ENCODE results near the gene GPR173.

GPR173 gene

DNA sequence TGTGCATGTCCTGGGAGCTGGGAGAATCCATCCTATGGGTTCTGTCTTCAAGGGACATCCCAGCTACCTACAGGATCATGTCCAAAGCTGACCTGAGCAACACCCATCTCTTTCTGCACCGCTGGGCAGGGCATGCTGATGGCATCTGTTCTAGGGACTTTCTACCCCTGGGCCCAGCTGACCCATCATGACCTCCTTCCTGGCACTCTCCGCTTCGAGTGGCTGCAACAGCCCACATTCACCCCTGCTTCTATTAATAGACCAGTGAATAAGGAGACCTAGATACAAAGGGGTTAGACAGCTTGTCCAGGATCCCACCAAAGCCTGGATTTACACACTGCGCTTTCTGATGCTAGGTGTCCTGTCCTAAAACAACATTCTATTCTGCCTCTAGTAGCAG lies 44.6 kb upstream of the GPR173 start:
- peak overlapping the region; percentile 54 for H3K27ac ChIP-seq
- H3K9ac ChIP-seq = no peak overlapping the region
- TF ChIP-seq, protein P1, sequence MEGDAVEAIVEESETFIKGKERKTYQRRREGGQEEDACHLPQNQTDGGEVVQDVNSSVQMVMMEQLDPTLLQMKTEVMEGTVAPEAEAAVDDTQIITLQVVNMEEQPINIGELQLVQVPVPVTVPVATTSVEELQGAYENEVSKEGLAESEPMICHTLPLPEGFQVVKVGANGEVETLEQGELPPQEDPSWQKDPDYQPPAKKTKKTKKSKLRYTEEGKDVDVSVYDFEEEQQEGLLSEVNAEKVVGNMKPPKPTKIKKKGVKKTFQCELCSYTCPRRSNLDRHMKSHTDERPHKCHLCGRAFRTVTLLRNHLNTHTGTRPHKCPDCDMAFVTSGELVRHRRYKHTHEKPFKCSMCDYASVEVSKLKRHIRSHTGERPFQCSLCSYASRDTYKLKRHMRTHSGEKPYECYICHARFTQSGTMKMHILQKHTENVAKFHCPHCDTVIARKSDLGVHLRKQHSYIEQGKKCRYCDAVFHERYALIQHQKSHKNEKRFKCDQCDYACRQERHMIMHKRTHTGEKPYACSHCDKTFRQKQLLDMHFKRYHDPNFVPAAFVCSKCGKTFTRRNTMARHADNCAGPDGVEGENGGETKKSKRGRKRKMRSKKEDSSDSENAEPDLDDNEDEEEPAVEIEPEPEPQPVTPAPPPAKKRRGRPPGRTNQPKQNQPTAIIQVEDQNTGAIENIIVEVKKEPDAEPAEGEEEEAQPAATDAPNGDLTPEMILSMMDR (IDR thresholded peaks at IDR 0.05) = no peak
- no peaks in the 10 kb centered on the region for H3K9me3 ChIP-seq (ENCODE audit: control insufficient read depth, low read length)
- H3K4me2 ChIP-seq (ENCODE audit: low read length) = peak overlapping the region; percentile 26
- H3K4me3 ChIP-seq (ENCODE audit: low read depth, low read length) = no peak overlapping the region
- H2AFZ ChIP-seq = no peak overlapping the region
- H3K36me3 ChIP-seq (ENCODE audit: control insufficient read depth, insufficient read depth, low read length) = no peaks in the 10 kb centered on the region
- no peaks in the 10 kb centered on the region for H3K79me2 ChIP-seq
- H3K27me3 ChIP-seq (ENCODE audit: control insufficient read depth, insufficient read depth, low read length) = no peaks in the 10 kb centered on the region
- H3K4me1 ChIP-seq = peaks cover 11% of the 10 kb centered on the region

DNA sequence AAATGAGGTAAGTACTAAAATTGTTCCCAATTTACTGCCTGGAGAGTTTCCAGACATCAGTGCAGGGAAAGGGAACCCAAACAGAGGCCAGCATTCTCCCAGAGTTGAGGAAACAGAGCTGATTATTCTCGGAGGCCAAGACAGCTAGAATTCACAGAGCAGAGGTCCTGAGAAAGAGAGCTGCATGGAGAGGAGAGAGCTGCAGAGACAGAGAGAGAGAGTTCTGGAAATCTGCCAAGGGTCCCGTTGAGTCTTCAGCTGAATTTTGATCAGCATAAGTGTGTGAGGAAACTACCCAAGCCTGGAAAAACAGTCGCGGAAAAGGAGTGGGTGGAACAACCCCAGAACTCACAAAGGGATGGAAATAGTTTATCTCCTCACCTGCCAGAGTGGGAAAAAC lies 43.8 kb upstream of the GPR173 start:
- TF ChIP-seq, protein P1 (IDR thresholded peaks at IDR 0.05) = no peak
- no peaks in the 10 kb centered on the region for H3K79me2 ChIP-seq

DNA sequence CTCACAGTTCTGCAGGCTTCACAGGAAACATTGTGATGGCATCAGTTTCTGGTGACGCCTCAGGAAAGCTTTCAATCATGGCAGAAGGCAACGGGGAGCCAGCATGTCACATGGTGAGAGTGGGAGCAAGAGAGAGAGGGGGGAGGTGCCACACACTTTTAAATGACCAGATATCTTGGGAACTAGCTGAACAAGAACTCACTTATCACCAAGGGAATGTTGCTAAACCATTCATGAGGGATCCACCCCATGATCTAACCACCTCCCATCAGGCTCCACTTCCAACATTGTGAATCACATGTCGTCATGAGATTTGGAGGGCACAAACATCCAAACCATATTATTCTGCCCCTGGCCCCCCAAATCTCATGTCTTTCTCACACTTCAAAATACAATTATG lies 43.3 kb upstream of the GPR173 start:
- peaks cover 11% of the 10 kb centered on the region for H3K4me1 ChIP-seq
- no peaks in the 10 kb centered on the region for H3K79me2 ChIP-seq
- peak overlapping the region; percentile 54 for H3K27ac ChIP-seq
- no peak overlapping the region for H3K4me2 ChIP-seq (ENCODE audit: low read length)
- H3K36me3 ChIP-seq (ENCODE audit: control insufficient read depth, insufficient read depth, low read length) = no peaks in the 10 kb centered on the region
- TF ChIP-seq, protein P1 (IDR thresholded peaks at IDR 0.05) = no peak
- no peaks in the 10 kb centered on the region for H3K9me3 ChIP-seq (ENCODE audit: control insufficient read depth, low read length)
- no peaks in the 10 kb centered on the region for H3K27me3 ChIP-seq (ENCODE audit: control insufficient read depth, insufficient read depth, low read length)
- no peak overlapping the region for H3K4me3 ChIP-seq (ENCODE audit: low read depth, low read length)
- H3K9ac ChIP-seq = no peak overlapping the region
- H2AFZ ChIP-seq = peak overlapping the region; percentile 42

More for the DNA sequence above, 43.8 kb upstream of the GPR173 start:
- Histone ChIP-seq H3K9ac (no peak overlapping the region), H3K4me3 (ENCODE audit: low read depth, low read length) (no peak overlapping the region), H3K36me3 (ENCODE audit: control insufficient read depth, insufficient read depth, low read length) (no peaks in the 10 kb centered on the region), H3K27ac (peak overlapping the region; percentile 54), H3K27me3 (ENCODE audit: control insufficient read depth, insufficient read depth, low read length) (no peaks in the 10 kb centered on the region), H3K4me2 (ENCODE audit: low read length) (no peak overlapping the region), H3K9me3 (ENCODE audit: control insufficient read depth, low read length) (no peaks in the 10 kb centered on the region), H3K4me1 (peaks cover 11% of the 10 kb centered on the region), H2AFZ (peak overlapping the region; percentile 42)

DNA sequence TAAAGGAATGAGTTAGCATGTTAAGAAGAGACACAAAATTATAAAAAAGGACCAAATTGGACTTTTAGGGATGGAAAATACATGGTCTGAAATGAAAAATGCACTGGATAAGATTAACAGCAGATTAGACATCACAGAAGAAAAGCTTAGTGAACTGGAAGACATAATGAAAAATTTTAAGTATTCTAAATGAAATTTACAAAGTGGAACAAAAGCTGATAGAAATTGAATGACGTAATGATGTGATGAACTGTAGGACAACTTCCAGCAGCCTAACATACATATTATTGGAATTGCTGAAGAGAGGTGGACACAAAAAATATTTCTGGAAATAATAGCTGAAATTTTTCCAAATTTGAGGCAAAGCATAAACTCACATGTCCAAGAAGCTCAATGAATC lies 39.6 kb upstream of the GPR173 start:
- Histone ChIP-seq H3K4me3 (ENCODE audit: low read depth, low read length) (no peak overlapping the region), H3K36me3 (ENCODE audit: control insufficient read depth, insufficient read depth, low read length) (no peaks in the 10 kb centered on the region), H3K9me3 (ENCODE audit: control insufficient read depth, low read length) (no peaks in the 10 kb centered on the region), H3K27ac (no peak overlapping the region), H3K27me3 (ENCODE audit: control insufficient read depth, insufficient read depth, low read length) (no peaks in the 10 kb centered on the region), H3K4me1 (peaks cover 11% of the 10 kb centered on the region), H2AFZ (no peak overlapping the region), H3K9ac (no peak overlapping the region), H3K4me2 (ENCODE audit: low read length) (no peak overlapping the region), H3K79me2 (no peaks in the 10 kb centered on the region)
- TF ChIP-seq, protein P1 (IDR thresholded peaks at IDR 0.05) = no peak

DNA sequence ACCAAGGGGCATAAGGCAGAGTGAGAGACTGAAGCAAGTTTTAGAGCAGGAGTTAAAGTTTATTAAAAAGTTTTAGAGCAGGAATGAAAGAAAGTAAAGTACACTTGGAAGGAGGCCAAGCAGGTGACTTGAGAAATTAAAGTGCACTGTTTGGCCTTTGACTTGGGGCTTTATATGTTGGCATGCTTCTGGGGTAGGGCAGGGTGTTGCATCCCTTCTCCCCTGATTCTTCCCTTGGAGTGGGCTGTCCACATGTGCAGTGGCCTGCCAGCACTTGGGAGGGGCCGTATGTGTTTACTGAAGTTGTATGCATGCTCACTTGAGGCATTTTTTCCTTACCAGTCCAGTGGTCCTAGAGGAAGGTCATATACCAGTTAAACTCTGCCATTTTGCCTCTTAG lies 35.3 kb upstream of the GPR173 start:
- Histone ChIP-seq H3K4me2 (ENCODE audit: low read length) (no peak overlapping the region), H2AFZ (no peak overlapping the region), H3K4me1 (no peaks in the 10 kb centered on the region), H3K9ac (no peak overlapping the region), H3K36me3 (ENCODE audit: control insufficient read depth, insufficient read depth, low read length) (no peaks in the 10 kb centered on the region), H3K27me3 (ENCODE audit: control insufficient read depth, insufficient read depth, low read length) (no peaks in the 10 kb centered on the region), H3K27ac (no peak overlapping the region), H3K9me3 (ENCODE audit: control insufficient read depth, low read length) (no peaks in the 10 kb centered on the region), H3K79me2 (no peaks in the 10 kb centered on the region), H3K4me3 (ENCODE audit: low read depth, low read length) (no peak overlapping the region)
- TF ChIP-seq, protein P1 (IDR thresholded peaks at IDR 0.05) = no peak

All from parathyroid adenoma (tissue), 2 donors.